ENCODE measurements around the gene RALGPS1.

DNA sequence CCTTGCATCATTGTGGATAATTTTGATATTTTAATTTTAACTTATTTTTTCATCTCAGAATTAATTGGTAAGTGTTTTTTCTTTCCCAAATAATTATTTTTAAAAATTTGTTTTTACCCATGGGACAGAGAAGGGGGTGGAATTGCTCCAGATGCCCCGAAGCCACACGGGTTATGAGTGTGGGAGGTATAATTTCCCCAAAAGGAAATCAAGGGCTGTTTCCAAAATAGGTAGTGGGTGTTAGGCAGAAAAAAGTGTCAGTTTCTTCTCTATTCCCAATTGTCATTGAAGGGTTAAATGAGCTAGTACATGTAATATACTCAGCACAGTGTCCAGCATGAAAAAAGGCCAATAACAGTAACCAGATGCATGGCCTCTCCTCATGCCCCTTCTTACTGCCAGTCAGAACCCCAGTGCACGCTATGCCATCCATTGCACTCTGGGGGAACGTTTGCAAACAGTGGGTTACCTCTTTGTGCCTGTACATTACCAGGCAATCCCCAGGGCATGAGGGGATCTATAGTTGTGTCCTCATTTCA lies 244.3 kb downstream of the RALGPS1 start:
- TF ChIP-seq GATA2 (IDR thresholded peaks at IDR 0.05; ENCODE audit: low read depth, low read length) (no peak), GATA3 (IDR thresholded peaks at IDR 0.05; ENCODE audit: low read depth, low read length) (no peak)

Measured in SH-SY5Y (cell line).